Measurements from ENCODE around the gene AIM2. TPM values are rescaled to one million over a fixed set of nuclear protein-coding genes. Genes with fewer than 3 reads are reported as not detected.

The AIM2 gene
- total and polyA plus RNA-seq, 2 of the 4 experiments (the other 2 are of a cell fraction): not detected

- Histone ChIP-seq H4K91ac (ENCODE audit: insufficient read depth, low read depth, low read length) (no peak overlapping the region), H3K9me3 (ENCODE audit: control insufficient read depth, insufficient read depth, low read length) (no peaks in the 10 kb centered on the region), H3K14ac (replicated peaks; ENCODE audit: low read depth, low read length) (no peak overlapping the region), H3K56ac (ENCODE audit: extremely low read depth, insufficient read depth, low read length) (no peak overlapping the region), H4K8ac (ENCODE audit: low read depth in 2 of 2, low read length in 2 of 2) (no peak overlapping the region), H3K9ac (ENCODE audit: low read depth, low read length) (no peak overlapping the region), H3K79me1 (ENCODE audit: low read depth in 1 of 2, low read length in 2 of 2) (no peaks in the 10 kb centered on the region; a peak in 1 of 4 replicates), H3K27me3 (ENCODE audit: control insufficient read depth, insufficient read depth, low read length) (no peaks in the 10 kb centered on the region), H2BK15ac (ENCODE audit: low read depth, low read length) (no peak overlapping the region), H3K36me3 (ENCODE audit: control insufficient read depth, insufficient read depth, low read length) (peaks cover 39% of the 10 kb centered on the region), H3K4ac (ENCODE audit: low read depth, low read length) (no peak overlapping the region), H4K5ac (ENCODE audit: low read depth, low read length) (no peak overlapping the region), H3K9me1 (ENCODE audit: insufficient read depth, low read length) (0 out of 2 replicates have a peak, but pooled peaks cover 6% of the 10 kb centered on the region), H2BK5ac (ENCODE audit: low read depth, low read length, poor library complexity, severe bottlenecking) (no peak overlapping the region), H2AFZ (replicated peaks; ENCODE audit: low read length, poor library complexity) (no peak overlapping the region), H2AK5ac (ENCODE audit: low read depth, low read length) (no peak overlapping the region), H2AK9ac (replicated peaks; ENCODE audit: low read depth, low read length, poor library complexity) (no peak overlapping the region), H3K27ac (ENCODE audit: insufficient read depth, low read length) (no peak overlapping the region), H3K4me3 (ENCODE audit: insufficient read depth, low read depth, low read length) (no peak overlapping the region), H3K23ac (ENCODE audit: low read depth, low read length) (no peak overlapping the region), H3K18ac (ENCODE audit: low read depth, low read length) (no peak overlapping the region), H2BK20ac (ENCODE audit: low read depth, low read length) (no peak overlapping the region), H2BK120ac (ENCODE audit: low read depth, low read length) (no peak overlapping the region), H3K4me2 (ENCODE audit: low read depth, low read length) (no peak overlapping the region), H3K4me1 (ENCODE audit: control insufficient read depth, insufficient read depth, low read length) (peaks cover 9% of the 10 kb centered on the region), H4K20me1 (ENCODE audit: insufficient read depth, low read length) (no peaks in the 10 kb centered on the region)
- dilution Hi-C loops (cut with HindIII; ENCODE audit: low sequenced_read_pairs, unreplicated experiment) (no loop called here), intact Hi-C loops (cut with micrococcal nuclease) (loop anchor here (5.0 kb wide), 1 partner anchor 34 kb away; no protein-coding TSS in a partner anchor), in situ Hi-C loops (cut with MboI; ENCODE audit: low sequenced_read_pairs) (no loop called here)
- ChIA-PET CTCF (no interaction called here), POLR2A (ENCODE audit: unreplicated experiment) (no interaction called here)
- 100% methylated on average over 1 of the region's 2 CpGs for WGBS, 2 experiments (ENCODE audit: extremely low coverage in 2 of 2, insufficient read length in 1 of 2)
- no peak for DNase-seq
- ATAC-seq (ENCODE audit: low read depth): no peak
- no TSS peak for BruUV-seq (replicated peaks)
- TF ChIP-seq POLR2A (IDR thresholded peaks at IDR 0.05; ENCODE audit: low read depth, low read length) (no peak), MAFK (IDR thresholded peaks at IDR 0.05; ENCODE audit: low read depth, low read length) (no peak), NFE2L2 (IDR thresholded peaks at IDR 0.05; ENCODE audit: low read depth, low read length) (no peak), RFX5 (IDR thresholded peaks at IDR 0.05; ENCODE audit: low read depth, low read length) (no peak), CHD1 (IDR thresholded peaks at IDR 0.05; ENCODE audit: low read depth, low read length) (no peak), CEBPB (IDR thresholded peaks at IDR 0.05; ENCODE audit: low read depth, low read length) (no peak), FOS (IDR thresholded peaks at IDR 0.05; ENCODE audit: low read depth, low read length) (no peak), RAD21 (IDR thresholded peaks at IDR 0.05; ENCODE audit: low read length) (no peak)
- TF ChIP-seq, protein P1, sequence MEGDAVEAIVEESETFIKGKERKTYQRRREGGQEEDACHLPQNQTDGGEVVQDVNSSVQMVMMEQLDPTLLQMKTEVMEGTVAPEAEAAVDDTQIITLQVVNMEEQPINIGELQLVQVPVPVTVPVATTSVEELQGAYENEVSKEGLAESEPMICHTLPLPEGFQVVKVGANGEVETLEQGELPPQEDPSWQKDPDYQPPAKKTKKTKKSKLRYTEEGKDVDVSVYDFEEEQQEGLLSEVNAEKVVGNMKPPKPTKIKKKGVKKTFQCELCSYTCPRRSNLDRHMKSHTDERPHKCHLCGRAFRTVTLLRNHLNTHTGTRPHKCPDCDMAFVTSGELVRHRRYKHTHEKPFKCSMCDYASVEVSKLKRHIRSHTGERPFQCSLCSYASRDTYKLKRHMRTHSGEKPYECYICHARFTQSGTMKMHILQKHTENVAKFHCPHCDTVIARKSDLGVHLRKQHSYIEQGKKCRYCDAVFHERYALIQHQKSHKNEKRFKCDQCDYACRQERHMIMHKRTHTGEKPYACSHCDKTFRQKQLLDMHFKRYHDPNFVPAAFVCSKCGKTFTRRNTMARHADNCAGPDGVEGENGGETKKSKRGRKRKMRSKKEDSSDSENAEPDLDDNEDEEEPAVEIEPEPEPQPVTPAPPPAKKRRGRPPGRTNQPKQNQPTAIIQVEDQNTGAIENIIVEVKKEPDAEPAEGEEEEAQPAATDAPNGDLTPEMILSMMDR (conservative IDR thresholded peaks at IDR 0.05; ENCODE audit: low read depth, low read length): no peak
- TF ChIP-seq, protein P2, sequence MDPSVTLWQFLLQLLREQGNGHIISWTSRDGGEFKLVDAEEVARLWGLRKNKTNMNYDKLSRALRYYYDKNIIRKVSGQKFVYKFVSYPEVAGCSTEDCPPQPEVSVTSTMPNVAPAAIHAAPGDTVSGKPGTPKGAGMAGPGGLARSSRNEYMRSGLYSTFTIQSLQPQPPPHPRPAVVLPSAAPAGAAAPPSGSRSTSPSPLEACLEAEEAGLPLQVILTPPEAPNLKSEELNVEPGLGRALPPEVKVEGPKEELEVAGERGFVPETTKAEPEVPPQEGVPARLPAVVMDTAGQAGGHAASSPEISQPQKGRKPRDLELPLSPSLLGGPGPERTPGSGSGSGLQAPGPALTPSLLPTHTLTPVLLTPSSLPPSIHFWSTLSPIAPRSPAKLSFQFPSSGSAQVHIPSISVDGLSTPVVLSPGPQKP (IDR thresholded peaks at IDR 0.05; ENCODE audit: borderline replicate concordance, low read depth, low read length): no peak
Observed at GRCh38 chr1:159051436-159051835, 25.1 kb downstream of the AIM2 start.

All from IMR-90 (cell line).